G401 (cell line): ENCODE data around the gene CTNNAL1. TPM values are rescaled to one million over a fixed set of nuclear protein-coding genes. Genes with fewer than 3 reads are reported as not detected.
A peak's percentile ranks its signal among the peaks of the same experiment; 100 is the strongest.
"Not testable (repeated sequence)": the region's sequence is repeated elsewhere in the genome, so short reads cannot be mapped to it uniquely, and the experiment has no call there.

Source experiments
- DNase-seq: peaks from one replicate; pipeline ENCODE4 v3.0.0-alpha.2; 2015; ENCODE audit warnings: low spot score
- in situ Hi-C: cut with HindIII; loops from 2 replicates; pipeline ENCODE4 v1.10.0; 2016; ENCODE audit warnings: low sequenced_read_pairs, mixed read lengths
- total RNA-seq: library from RNA; depleted of rRNA; stranded (reverse); fragments of >200 nt; shearing (Covaris generic); gene quantifications from 2 replicates; pipeline ENCODE4 v1.2.3, GENCODE V29; 2014; rRNA removed

CTNNAL1 gene, protein sequence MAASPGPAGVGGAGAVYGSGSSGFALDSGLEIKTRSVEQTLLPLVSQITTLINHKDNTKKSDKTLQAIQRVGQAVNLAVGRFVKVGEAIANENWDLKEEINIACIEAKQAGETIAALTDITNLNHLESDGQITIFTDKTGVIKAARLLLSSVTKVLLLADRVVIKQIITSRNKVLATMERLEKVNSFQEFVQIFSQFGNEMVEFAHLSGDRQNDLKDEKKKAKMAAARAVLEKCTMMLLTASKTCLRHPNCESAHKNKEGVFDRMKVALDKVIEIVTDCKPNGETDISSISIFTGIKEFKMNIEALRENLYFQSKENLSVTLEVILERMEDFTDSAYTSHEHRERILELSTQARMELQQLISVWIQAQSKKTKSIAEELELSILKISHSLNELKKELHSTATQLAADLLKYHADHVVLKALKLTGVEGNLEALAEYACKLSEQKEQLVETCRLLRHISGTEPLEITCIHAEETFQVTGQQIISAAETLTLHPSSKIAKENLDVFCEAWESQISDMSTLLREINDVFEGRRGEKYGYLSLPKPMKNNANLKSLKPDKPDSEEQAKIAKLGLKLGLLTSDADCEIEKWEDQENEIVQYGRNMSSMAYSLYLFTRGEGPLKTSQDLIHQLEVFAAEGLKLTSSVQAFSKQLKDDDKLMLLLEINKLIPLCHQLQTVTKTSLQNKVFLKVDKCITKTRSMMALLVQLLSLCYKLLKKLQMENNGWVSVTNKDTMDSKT
- 95.8 and 122 TPM in 2 replicates for total RNA-seq

GRCh38 chr9:109012876-109013678 is at the start of gene CTNNAL1:
Gene CTNNAL1 (minus strand): TSS chr9:109013499. CDS start chr9:109013442, 57 bp downstream.
- peak; percentile 86 for DNase-seq
- in situ Hi-C loops = no loop called here

GRCh38 chr9:109062543-109062942 is 49.2 kb upstream of the CTNNAL1 start:
- DNase-seq = no peak
- in situ Hi-C loops = no loop called here

DNA sequence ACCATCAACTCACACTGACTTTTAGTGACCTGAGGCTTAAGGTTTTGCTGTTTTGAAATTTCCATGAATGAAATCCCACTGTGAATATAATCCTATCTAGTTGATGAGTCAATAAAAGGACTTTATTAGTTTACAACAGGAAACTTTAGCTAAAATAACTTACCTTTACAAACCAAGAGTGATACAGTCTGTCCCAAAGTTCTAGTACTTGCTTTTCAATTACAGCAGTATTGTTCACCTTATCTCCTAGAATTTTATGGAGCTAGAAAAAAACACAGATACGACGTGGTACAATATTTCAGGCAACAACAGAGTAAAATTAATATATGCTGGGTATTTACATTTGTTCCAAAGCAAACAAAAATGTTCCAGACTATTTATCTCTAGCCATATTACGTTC is 46.9 kb upstream of the CTNNAL1 start:
- in situ Hi-C loops = no loop called here

GRCh38 chr9:109053121-109053520 is 39.8 kb upstream of the CTNNAL1 start:
- in situ Hi-C loops = not testable (repeated sequence)

More for the DNA sequence above, 46.9 kb upstream of the CTNNAL1 start:
- no peak for DNase-seq

DNA sequence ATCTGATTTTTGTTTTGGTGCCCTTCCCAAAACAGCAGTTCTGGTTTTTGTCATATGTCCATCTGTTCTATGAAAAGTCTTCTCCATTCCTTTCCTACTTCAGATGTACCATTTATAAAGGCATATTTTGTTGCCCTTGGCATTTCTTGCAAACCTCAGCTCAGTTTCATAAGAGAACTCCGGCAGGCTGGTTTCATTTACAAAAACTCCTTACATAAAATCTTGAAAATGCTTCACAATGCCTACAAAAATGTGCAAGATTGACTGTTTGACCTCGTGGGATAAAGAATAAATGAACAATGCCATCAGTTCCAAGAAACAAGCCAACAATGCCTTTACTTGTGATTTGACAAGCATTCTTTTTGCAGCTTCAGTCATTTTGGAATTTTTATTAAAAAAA is 39.1 kb upstream of the CTNNAL1 start:
- DNase-seq = no peak
- in situ Hi-C loops = no loop called here

More at GRCh38 chr9:109053121-109053520, 39.8 kb upstream of the CTNNAL1 start:
- not testable (repeated sequence) for DNase-seq

DNA sequence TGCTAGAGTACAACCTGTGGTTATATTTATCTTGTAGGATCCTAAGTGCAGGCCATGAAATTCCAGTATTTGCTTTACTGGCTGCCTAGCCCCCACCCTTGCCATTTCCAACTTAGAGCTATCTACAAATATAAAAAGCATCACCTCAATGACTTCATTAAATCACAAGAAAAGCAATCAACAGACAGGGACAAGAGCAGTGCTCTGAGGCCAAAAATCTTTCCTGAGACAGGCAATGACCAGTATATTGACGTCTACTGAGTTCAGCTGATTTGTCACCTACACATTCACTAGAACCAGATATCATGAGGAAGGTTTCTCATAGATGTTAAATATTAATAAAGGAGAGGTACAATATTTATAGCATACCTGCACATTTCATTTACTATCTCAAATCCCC is 38.4 kb upstream of the CTNNAL1 start:
- DNase-seq = no peak
- in situ Hi-C loops = no loop called here

DNA sequence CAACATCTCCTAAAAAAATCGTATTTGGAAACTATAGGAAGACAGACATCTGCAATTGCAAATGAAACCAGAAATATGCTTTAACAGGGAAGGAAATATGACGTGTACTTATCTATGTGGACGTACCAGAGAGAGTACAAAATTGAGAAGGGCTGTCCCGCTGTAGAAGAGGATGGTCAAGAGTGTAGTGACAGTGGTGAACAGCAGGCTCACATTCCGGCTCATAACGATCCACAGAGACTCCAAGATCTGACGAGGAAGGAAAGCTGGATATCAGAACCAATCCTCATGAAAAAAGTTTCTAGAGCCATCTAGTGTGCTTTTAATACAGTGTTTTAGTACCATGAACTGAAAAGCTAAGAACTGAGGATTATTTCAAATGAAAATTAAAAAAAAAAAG is 37.1 kb upstream of the CTNNAL1 start:
- in situ Hi-C loops = no loop called here
- DNase-seq = no peak

GRCh38 chr9:109048822-109049221 is 35.5 kb upstream of the CTNNAL1 start:
- DNase-seq = no peak
- in situ Hi-C loops = no loop called here

GRCh38 chr9:109047259-109047658 is 34.0 kb upstream of the CTNNAL1 start:
- in situ Hi-C loops = no loop called here
- DNase-seq = no peak

DNA sequence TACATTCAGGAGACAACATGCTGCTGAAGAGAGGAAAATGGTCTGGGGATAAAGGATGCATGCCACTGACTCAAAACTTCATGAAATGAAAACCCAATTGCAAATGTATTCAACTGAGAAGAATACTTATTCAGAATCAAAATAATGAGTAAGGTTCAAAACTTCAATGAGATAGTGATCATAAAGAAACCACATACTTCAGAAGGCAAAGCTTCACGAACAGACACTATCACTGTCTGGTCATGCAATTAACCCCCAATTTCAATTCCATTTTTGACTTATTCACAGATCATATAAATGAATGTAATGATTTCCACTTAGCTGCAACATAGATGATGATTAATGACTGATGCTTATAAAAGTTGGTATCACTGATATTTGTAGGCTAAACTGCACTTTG is 33.0 kb upstream of the CTNNAL1 start:
- no peak for DNase-seq
- in situ Hi-C loops = no loop called here

GRCh38 chr9:109043578-109043977 is 30.3 kb upstream of the CTNNAL1 start:
- in situ Hi-C loops = no loop called here
- no peak for DNase-seq

GRCh38 chr9:109040571-109040970 is 27.3 kb upstream of the CTNNAL1 start:
- no peak for DNase-seq
- in situ Hi-C loops = no loop called here

GRCh38 chr9:109039539-109039938 is 26.2 kb upstream of the CTNNAL1 start:
- DNase-seq = no peak
- in situ Hi-C loops = no loop called here

DNA sequence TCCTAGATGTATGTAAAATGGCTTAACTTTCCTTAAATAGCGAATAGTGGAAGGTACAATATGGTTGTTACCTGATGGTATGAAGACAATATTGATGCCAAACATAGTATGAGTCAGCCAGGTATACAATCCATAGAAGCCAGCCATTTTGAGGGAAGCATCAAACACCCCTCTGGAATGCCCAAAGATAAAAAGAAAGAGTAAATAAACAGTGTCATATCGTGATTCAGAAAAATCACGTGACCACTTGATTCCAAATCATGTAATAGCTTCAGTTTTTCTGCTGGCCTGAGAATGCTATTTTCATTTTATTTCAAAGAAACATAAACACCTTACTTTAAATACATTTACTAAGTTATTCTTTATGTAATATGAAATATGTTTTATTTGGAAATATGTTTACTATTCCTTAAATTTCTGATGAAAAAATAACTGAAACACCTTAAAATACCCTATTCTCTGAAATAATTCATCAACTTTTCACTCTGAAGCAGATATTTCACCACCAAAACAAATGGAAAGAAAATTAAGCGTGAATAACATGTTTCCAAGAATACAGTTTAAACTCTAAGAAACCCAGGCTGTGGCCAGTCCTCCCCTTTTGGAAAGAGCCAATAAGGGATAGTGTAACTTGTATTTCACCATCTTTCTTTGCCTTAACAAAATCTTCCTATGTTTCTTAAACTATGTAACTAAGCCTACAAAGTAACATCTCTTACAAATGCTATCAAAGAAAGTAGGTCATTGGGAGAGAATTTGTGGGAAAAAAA is 24.8 kb upstream of the CTNNAL1 start:
- DNase-seq = no peak
- in situ Hi-C loops = no loop called here

GRCh38 chr9:109036744-109037680 is 23.7 kb upstream of the CTNNAL1 start:
- in situ Hi-C loops = no loop called here
- DNase-seq = no peak

GRCh38 chr9:109035684-109036423 is 22.6 kb upstream of the CTNNAL1 start:
- in situ Hi-C loops = no loop called here
- DNase-seq = peak; percentile 8
